GM18951 (cell line): ENCODE results near the gene LRRC10B.

Source experiments
- POLR2A ChIP-seq: IDR thresholded peaks from 4 replicates; pipeline ENCODE4 v1.6.1; 2011; ENCODE audit warnings: mild to moderate bottlenecking; ENCODE audit not compliant: insufficient read length, insufficient read depth; ENCODE audit errors: extremely low read depth
- in situ Hi-C: fragments of 300-500 bp; cut with MboI; formaldehyde crosslinking; loops from one replicate; pipeline ENCODE4 v1.12.0; 2022; ENCODE audit warnings: low sequenced_read_pairs, mixed read lengths, inconsistent platforms; ENCODE audit not compliant: unreplicated experiment

Gene LRRC10B

DNA sequence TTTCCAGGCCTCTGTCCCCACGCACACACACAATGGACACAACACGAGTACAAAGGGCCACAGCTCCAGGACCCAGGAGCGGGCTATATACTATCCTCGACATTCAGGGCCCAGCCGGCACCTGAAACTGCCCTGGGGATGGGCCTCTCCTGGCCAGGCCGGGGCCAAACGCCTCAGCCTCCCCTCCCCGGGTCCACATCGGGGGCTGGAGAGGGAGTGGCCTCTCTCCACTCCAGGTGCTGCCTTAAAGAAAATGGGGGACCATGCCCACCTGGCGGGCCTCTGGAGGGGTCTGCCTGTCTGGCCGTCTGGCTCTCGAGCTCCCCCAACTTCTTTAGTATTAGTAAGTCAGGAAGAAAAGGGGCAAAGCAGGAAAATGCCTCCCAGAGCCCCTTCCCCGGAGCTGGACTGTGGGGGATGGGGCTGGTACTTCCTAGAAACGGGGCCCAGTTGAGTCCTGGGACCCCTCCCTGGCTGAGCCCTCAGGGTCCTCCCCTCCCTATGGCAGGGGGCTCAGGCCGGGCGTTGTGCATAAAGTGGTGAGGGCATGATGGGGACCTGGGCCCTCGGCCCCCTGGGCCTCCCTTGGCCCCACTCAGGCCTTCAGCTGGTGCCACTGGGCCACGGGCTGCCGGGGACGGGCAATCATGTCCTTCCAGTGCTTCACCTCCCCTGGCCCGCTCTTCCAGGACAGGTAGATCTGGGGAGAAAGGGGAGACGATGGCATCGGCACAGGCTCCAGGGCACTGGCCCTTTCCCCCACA, 9.7 kb downstream of the LRRC10B start:
- in situ Hi-C loops, result no loop called here
- no peak for TF ChIP-seq POLR2A

DNA sequence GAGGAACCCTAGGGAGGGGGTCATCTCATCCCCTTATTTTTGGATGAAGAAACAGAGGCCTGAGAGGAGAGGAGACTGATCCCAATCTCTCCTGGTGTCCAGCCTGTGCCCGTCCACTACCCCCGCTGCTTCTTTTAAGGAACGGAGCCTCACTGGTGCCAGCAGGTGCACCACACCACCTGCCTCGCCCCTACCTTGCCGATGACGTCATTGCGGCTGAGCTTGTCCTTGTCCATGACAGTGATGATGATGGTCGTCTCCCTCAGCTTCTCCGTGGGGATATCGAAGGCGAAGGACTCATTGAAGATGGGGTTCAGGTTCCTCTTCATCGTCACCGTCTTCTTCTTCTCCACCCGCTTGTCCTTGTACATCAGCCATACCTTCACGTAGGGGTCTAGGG, 14.3 kb downstream of the LRRC10B start:
- in situ Hi-C loops, result no loop called here
- no peak for TF ChIP-seq POLR2A

DNA sequence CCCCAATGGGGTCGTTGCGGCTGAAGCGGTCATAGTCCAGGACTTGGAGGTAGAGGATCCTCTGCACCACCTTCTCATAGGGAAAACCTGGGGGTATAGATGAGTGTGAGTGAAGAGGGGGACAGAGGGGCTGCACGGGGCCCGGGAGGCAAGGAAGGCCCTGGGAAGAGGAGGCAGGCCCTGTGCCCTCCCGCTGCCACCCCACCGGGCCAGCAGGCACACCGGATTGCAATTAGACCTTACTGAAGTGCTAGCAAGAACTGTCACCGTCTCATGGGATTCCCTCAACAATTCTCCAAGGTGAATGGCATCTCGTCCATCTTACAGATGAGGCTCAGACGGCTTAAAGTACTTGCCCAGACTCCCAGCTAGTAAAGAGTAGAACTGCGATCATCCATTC, 15.9 kb downstream of the LRRC10B start:
- TF ChIP-seq POLR2A, result no peak
- in situ Hi-C loops, result no loop called here

DNA sequence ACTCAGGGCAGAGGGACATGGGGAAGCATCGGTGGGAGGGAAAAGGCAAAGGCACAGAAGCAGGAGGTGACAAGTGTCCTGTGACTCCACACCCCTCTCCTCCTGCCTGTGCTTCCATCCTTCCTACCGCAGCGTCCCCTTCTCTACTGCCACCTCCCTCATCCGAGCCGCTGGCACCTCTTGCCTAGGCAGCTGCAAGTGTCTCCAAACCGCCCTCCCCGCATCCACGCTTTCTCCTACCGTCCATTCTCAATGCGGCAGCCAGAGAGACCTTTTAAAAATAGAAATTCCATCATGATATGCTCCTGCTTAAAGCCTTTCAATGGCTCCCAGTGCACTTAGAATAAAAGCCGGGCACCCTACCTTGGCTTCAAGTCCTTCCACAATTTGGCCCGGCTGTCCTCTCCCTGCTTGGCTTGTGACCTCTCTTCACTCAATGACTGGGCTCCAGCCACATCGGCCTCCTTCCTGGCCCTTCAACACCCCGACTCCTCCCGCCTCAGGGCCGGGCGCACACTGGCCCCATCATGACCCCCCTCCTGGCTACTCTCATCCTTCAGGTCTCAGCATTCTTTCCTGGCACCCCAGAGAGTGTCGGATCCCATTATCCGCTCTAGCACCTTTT, 16.5 kb downstream of the LRRC10B start:
- in situ Hi-C loops, result no loop called here
- TF ChIP-seq POLR2A, result no peak

DNA sequence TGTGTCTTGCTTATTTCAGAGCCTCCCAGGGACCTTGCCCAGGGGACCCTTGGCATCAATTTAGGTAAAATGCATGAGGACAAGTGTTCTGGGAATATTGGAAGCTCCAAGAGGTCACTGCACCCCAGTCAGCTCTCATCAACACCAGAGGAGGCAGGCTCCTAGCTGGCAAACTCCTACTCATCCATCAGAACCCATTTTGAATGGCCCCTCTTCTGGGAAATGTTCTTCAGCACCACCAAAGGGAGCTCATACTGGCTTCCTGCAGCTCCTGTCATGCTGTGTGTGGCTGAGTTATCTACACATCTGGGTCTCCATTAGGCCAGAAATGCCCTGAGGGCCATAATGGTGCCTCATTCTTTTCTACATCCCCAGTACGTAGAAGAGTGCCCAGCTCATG, 17.7 kb downstream of the LRRC10B start:
- in situ Hi-C loops, result no loop called here
- no peak for TF ChIP-seq POLR2A

DNA sequence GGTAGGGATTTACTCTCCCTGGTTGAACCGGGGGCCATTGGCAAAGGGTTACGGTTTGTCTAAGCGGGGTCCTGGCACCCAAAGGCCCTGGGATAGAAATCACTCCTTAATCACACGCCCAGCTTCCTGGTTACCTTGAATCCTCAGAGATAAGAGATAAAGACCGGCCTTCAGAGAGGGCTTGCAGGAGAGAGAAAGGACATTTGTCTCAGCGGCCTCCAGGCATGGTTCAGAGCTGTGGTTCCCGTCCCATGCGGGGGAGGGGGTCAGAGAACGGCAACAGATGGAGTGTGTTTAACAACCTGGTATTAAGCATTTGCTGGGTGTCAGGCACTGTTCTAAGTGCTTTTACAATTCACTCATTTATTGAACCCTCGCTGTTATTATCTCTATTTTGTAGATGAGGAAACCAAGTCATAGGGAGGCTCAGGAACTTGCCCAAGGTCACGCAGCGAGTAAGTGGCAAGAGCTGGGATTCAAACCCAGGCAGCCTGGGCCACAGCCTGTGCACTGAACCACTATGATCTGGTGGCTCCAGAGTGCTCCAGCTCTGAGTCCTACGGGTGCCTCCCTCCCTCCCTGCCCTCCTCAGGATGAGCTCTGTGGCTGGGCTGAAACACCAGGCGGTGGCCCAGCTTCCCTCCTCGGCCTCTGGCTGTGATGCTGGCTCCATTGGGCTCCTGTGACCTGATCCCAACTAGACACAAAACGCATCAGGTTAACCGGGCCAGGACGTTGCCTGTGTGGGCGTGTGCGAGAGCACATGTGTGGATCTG, 18.6 kb downstream of the LRRC10B start:
- TF ChIP-seq POLR2A, result no peak
- in situ Hi-C loops, result no loop called here

DNA sequence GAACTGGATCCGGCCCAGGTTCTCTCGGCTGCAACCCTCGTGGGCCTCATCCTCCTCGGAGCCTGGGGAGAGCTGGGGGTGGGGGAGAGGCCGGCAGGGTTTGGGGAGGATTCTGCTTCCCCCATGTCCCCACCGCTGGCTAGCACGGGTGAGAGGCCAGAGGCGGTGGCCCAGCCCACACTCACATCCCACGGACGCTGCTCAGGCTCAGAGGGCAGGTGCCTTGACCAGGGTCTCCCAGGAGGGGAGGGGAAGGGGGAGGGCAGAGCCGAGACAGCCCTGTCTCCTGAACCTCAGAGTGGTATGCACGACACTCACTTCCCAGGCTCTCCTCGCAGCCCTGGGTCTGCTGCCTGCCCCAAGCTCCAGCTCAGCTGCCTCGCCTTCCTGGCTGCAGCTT, 19.6 kb downstream of the LRRC10B start:
- no peak for TF ChIP-seq POLR2A
- in situ Hi-C loops, result no loop called here

DNA sequence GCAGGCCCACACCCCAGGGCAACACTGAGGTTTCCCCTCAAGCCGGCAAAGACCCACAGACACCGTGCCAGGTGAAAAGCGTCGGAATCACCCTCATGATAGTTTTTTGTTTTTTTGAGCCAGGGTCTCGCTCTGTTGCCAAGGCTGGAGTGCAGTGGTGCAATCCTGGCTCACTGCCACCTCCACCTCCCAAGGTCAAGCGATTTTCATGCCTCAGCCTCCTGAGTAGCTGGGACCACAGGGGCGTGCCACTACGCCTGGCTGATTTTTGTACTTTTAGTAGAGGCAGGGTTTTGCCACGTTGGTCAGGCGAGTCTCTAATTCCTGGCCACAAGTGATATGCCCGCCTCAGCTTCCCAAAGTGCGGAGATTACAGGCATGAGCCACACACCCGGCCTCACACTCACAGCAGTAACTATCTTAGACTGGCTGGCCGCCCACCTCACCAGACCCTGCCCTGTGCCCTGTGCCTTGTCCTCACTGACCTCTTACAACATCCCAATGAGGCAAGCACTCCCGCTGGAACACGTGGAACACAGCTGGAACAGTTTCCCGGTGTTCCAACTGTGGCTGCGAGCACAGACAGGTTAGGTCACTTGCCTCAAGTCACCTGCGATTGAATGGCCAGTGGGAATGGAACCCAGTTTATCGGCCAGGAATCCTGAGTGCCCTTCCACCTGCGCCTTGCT, 21.1 kb downstream of the LRRC10B start:
- no peak for TF ChIP-seq POLR2A
- in situ Hi-C loops, result no loop called here

DNA sequence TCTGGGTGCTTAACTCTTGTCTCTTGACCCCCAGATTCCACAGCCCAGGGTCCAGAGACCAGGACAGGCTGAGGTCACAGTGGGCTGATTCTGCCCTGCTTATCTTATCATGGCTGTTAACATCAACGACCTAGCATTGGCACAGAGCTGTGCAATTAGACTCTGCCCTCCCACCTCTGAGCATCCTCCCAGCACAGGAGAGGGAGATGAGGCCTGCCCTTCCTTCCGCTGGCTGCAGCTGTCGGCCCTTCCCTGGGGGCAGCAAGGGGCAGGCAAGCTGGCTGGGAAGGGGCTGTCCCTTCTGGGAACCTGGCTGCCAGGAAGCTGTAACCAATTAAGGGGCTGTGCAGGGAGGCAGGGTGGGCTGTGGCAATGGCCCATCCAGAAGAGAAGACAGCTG, 22.5 kb downstream of the LRRC10B start:
- in situ Hi-C loops, result no loop called here
- TF ChIP-seq POLR2A, result no peak

DNA sequence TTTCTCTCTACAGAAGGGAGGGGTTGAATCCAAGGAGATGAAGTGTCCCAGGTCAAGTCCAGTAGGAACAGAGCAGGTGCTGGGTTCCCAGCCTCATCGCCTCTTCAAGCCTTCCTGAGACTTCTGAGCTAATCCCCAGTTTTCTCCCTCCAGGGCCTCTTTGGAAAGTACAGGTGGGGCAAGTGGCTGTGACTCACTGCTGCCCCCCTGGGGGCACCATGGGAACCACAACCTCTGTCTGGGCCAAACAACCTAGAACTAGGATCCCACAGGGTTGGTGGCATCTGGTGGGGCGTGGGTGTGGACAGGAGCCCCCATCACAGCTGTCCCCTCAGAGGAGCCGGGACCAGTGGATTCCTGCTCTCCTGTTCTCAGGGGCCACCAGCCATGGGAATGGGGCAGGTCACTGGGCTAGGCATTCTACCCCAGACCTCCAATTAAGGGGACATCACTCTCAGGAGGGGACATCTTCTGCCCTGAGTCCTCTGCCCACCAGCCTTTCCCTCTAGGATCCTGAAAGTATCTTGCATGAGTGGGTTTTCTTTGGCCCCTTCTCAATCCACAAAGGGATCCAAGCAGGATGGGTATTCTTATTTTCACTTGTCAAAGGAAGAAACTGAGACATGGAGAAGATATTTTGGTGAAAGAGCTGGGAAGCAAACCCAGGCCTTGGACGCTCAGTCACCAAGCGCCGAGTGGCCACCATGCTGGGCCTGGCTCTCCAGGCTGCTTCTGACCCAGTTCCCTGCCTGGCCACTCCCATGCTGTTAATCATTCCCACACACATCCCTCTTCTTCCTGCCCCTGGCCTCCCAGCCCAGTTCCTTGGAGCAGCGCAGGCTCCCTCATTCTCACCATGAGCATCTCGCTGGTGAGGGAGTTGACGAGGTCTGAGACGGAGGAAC, 23.8 kb downstream of the LRRC10B start:
- in situ Hi-C loops, result no loop called here
- no peak for TF ChIP-seq POLR2A

DNA sequence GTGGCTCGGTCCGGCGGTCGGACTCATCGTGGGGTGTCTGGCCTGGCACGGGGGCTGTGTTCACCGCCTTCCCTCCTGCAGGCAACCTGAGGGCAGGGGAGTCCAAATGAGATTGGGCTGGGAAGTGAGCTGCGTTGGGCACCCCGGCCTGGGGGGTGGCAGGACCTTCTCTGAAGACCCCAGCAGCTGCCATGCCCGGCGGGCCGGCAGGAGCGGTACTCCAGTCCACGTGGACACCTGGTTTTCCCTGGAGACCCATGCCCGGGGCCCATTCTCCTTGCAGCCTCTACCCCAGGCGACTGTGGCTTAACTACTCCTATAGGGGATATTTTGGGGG, 24.5 kb downstream of the LRRC10B start:
- TF ChIP-seq POLR2A, result no peak
- in situ Hi-C loops, result no loop called here

DNA sequence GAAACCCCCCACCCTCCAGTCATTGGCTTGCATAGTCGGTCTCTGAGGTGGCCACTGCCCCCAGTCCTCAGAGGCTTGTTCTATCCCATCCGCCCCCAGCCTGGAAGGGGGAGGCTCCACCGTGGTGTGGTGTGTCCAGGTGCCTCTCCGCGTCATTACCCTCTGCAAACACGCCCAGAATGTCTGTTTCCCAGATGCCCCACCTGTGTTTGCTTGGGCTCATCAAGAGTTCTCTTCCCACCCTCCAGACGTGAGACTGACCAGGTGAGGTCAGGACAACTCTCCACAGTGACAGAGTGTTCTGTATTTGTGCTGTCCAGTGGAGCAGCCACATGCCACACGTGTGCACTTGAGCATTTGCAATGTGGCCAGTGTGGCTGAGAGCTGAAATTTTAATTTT, 24.9 kb downstream of the LRRC10B start:
- in situ Hi-C loops, result no loop called here
- no peak for TF ChIP-seq POLR2A
